IPS-NIHi7 (cell line): ENCODE results near the gene ATF5.
"Not testable (repeated sequence)": the region's sequence is repeated elsewhere in the genome, so short reads cannot be mapped to it uniquely, and the experiment has no call there.

Source experiments
- DNase-seq: peaks from one replicate; pipeline ENCODE4 v3.0.0; 2012; ENCODE audit warnings: mixed read lengths; ENCODE audit errors: extremely low spot score

Gene ATF5

DNA sequence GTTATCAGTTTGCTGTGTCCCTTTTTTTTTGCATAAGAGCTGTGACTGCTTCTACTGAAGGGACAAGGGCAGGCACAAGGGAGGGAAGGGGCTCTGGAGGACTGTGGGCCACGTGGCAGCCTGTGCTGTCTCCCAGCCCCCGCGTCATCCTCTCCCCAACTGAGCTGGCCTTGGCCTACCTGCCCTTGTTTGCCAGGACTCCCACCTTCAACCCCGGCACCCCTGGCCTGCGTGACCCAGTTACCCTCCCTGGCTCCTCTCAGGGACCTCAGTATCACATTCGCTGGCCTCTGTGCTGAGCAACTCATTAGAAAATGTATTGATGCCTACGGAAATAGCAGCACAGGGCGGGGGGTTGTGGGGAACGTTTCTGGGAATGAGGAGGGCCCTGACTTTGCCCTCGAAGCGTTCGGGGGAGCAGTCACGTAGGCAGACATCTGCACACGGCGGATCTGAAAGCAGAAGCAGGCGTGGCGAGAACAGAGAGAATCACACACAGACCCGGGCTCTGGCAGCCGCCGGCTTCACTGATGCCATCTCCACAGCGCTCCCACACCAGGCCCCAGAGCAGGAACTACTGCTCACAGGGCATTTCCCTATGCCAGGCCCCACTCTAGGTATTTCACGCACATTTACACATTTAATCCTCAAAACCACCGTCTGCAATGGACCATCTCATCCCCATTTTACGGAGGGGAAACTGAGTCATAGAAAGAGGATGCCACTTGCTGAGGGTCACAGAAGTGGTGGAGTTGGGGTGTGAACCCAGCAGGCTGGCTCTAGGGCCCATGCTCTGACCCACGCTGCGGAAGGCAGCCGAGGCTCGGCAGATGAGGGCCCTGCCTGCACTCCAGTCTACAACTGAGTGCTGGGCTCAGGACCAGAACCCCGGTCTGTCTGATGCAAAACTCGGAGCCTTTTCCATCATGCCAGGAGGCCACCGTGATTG lies 5.7 kb upstream of the ATF5 start:
- peak; percentile 4 for DNase-seq

DNA sequence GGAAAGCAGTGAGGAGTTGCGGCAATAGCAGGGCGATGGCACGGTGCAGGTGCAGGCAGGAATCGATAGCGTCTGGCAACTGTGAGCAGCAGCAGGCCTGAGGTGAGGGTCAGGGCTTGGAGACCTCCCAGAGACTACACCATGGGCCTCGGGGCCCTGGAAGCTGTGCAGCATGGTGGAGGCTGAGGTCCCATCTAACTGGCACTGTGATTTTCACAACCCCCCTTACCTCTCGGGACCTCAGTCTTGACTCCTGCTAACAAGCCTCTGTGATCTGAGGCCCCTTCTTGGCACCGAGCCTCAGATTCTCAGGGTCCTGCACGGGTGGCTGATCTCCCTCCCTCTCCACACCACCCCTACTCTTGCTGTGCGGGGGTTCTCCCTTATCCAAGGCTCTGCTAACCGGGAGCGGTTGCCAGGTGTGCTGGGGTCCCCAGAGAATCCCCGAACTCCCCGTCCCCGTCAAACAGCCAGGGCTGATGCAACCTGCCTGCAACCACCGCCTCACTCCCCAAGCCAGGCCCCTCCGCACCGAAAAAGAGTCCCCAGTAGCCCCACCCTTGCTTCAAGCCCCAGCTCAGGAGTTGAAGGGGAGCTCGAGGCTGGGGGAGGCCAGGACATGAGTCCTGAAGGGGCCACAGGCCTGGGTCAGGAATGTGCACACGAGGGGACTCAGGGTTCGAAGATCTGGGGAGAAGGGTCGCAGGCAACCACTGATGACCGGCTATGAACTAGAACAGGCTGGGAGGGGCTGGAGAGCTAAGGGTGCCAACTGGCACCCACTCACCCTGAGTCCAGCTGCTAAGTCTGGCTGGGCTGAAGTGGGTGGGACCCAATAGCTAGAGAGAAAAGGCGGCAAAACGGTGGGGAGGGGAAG lies 4.8 kb upstream of the ATF5 start:
- peak; percentile 6 for DNase-seq

DNA sequence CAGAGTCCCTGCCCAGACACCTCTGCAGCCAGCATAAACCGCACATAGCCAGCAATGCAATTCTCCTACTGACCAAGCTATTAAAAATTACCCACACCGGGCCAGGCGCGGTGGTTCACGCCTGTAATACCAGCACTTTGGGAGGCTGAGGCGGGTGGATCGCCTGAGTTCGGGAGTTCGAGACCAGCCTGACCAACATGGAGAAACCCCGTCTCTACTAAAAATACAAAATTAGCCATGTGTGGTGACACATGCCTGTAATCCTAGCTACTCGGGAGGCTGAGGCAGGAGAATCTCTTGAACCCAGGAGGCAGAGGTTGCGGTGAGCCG lies 4.2 kb upstream of the ATF5 start:
- not testable (repeated sequence) for DNase-seq

DNA sequence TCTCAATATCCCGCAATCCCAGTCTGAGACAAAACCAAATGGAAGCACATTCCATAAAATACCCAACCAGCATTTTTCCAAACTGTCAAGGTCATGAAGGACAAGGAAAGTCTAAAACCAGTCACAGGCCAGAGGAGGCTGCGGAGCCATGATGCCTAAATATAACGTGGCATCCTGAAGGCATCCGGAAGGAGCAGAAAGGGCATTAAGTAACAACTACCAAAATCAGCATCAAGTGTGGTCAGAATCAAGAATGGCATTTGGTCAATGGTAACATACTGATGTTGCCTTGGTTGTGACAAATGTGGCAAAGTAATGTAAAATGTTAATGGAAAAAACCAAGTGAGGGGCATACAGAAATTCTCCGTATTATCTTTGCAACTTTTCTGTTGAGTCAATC lies 3.5 kb upstream of the ATF5 start:
- DNase-seq = no peak

DNA sequence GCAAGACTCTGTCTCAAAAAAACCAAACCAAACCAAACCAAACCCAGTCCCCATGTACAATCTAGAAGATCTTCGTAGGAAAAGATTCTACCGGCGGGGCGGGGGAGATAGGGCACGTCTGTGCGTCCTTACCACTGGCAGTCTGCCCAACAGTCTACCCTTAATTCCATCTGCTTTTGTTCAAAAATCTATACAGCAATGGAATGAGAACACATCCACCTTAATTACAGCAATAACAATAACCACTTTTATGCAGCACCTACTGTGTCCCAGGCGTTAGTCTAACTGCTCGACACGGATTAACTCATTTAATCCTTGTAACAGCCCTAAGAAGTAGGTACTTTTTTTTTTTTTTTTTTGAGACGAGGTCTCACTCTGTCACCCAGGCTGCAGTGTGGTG lies 2.5 kb upstream of the ATF5 start:
- no peak for DNase-seq

DNA sequence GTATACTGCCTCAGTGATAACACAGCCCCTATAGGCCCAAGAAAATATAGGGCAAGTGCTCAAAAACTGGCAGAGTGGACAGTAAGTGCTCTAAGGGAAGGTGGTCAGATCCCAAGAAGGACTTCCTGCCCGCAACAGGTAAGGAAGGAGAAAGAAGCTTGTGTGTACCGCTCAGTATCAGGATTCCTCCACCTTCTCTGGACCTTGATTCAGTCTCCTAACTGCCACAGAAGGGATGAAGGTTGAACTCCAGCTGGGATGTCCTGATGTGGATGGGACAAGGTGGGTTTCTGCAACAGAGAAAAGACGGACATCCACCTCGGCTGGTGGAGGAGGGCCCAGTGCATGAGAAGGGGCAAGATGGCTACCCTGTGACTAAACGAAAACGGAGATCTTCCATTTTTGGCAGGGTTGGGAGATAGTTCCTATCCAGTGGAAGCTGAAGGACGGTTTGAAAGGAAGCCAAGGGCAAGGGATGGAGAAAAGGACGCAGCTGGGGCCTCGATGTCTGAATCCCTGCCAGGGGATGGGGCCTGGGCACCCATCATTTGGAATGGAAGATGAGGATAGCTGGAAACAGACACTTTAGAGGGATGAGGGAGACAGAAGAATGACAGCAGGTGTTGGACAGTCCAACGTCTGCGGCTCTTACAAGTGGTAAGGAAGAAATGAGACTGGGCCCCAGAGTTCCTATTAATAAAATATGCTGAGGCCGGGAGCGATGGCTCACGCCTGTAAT lies 1.3 kb upstream of the ATF5 start:
- no peak for DNase-seq

DNA sequence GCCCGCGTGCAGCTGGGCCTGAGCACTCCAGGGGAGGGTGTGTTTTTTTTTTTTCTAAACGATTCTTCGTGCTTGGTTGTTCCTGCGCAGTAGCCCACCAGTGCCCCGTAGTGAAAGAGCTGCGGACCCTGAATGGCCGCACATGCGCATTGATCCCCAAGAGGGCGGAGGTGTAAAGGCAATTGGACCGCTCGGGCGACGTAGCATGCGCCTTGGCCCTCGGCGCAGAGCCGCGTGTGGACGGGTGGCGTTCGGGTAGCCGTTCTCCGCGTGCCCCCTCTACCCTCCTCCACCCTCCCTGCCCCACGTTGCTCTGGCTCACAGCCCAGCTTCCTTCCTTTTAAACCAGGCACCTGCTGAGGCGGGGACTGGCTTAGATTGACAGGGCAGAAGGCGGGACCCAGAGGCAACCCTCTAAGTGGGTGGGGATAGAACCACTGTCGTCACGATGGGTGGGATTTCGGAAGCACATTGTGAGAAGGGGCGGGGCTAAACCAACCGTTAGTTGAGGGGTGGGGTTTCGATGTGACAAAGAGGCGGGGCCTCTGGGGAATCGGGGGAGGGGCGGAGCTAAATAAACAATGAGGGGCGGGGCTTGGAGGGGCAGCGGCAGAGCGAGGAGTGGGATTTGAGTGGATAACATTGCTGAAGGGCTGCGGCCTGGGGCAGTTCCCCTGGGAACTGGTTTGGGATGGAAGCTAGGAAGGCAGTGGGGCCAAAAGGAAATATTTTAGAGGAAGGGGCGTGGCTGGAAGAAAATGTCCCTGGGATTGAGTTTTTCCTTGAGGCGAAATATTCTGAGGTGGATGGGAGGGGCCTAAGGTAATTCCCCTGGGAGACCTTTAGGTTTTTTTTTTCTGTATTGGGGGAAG lies 842 bp downstream of the ATF5 start:
- DNase-seq = peak; percentile 94

DNA sequence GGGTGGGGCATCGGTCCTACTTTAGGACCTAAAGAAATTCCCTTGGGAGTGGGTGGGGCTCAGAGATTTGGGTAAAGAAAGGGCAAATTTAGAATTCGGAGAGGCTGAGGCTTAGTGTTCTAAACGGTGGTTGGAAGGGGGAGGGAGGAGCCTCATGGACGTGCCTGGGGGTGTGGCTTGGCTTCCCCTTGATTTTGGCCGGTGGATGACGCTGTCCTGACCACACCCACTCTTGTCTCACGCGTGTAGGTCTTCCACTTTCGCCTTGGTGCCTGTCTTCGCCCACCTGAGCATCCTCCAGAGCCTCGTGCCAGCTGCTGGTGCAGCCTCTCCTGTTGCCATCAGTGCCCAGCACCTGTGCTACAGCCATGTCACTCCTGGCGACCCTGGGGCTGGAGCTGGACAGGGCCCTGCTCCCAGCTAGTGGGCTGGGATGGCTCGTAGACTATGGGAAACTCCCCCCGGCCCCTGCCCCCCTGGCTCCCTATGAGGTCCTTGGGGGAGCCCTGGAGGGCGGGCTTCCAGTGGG lies 1.5 kb downstream of the ATF5 start:
- peak; percentile 60 for DNase-seq

DNA sequence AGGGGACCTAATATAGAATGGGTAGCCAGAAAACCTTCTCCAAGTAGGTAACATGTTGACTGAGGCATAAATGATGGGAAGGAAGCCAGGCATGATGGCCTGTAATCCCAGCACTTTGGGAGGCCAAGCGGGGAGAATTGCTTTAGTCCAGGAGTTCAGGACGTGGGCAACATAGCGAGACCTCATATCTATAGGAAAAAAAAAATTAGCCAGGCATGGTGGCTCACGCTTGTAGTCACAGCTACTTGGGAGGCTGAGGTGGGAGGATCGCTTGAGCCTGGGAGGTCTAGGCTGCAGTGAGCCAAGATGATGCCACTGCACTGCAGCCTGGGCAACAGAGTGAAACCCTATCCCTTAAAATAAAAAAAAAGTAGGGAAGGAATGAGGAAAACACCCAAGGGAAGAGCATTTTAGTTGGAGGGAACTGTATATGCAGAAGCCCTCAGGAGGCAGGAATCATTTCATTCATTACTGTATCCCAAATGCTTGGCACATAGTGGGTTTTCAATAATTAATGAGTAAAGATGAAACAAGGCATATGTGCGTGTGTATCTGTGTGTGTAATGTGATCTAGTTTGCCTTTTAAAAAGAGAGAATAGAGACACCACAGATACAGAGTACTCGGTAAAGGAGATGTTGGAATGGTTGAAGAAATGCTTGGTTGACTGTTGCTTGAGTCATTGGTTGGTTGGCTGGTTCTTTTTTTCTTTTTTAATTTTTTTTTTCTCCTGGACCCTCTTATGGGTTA lies 2.5 kb downstream of the ATF5 start:
- DNase-seq = no peak

DNA sequence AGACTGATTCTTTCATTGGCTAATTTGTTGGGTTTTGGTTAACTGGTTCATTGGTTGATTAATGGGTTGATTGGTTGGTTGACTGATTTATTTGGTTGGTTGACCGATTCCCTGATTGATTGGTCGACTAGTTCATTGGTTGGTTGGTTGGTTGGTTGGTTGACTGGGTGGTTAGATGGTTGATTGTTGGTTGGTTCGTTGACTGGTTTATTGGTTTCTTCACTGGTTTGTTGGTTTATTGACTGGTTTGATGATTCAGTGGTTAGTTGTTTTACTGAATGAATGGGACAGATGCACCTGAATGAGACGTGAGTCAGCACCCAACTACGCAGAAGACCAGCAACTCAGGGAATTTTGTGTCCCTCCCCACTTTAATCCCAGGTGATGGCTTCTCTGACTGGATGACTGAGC lies 3.0 kb downstream of the ATF5 start:
- DNase-seq = no peak

DNA sequence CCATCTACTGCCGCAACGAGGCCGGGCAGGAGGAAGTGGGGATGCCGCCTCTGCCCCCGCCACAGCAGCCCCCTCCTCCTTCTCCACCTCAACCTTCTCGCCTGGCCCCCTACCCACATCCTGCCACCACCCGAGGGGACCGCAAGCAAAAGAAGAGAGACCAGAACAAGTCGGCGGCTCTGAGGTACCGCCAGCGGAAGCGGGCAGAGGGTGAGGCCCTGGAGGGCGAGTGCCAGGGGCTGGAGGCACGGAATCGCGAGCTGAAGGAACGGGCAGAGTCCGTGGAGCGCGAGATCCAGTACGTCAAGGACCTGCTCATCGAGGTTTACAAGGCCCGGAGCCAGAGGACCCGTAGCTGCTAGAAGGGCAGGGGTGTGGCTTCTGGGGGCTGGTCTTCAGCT lies 3.7 kb downstream of the ATF5 start:
- no peak for DNase-seq

DNA sequence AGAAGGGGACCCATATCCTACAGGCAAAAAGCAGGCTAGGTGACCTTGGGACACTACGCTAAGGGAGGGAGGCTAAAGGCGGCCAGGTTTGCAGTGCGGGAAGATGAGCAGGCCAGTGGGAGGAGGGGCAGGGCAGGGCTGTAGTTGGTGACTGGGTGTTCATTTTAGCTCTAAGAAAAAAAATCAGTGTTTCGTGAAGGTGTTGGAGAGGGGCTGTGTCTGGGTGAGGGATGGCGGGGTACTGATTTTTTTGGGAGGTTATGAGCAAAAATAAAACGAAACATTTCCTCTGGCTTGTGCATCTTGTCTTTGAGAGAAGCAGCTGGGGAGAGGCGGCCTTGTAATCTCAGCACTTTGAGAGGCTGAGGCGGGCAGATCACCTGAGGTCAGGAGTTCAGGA lies 4.6 kb downstream of the ATF5 start:
- DNase-seq = no peak

DNA sequence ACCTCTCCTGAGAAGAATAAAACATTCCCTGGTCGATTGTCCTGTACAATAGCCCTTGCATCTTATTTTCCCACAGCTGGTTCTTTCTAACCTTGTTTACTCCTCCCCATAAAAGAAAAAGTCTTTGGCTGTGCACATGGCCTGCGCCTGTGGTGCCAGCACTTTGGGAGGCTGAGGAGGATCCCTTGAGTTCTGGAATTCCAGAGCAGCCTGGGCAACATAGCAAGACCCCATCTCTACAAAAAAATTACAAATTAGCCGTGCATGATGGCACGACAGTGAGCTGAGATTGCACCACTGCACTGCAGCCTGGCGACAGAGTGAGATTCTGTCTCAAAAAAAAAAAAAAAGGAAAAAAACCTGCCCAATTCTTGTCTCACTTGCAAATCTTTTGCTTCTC lies 7.5 kb downstream of the ATF5 start:
- no peak for DNase-seq

DNA sequence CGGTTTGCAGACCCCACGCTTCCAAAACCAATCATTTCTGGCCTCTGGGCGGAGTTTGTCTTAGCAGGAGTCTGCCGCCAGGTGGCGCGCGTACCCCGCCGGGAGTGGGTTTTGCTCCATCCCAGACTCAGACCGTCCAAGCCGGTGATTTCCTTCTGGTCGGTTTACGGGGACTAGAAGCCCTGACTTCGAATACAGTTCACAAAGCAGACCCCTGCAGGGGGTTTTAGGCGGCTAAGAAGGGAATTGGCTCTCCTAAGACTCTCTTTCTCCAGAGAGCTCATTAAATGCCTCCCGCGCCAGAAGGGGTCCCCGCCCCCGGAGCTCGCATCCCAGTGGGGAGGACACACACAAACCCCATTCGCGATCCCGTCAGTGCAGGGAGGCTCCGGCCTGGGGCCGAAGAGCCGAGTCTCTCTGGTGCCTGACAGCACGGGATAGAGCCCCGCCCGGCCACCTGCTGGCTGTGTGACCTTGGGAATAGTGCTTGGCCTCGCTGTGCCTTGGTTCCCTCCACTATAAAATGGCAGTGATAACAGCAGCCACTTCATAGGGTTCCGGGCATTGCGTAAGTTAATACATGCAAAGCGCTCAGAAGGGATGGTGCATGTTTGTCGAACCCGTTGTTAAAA lies 8.9 kb downstream of the ATF5 start:
- peak; percentile 87 for DNase-seq

DNA sequence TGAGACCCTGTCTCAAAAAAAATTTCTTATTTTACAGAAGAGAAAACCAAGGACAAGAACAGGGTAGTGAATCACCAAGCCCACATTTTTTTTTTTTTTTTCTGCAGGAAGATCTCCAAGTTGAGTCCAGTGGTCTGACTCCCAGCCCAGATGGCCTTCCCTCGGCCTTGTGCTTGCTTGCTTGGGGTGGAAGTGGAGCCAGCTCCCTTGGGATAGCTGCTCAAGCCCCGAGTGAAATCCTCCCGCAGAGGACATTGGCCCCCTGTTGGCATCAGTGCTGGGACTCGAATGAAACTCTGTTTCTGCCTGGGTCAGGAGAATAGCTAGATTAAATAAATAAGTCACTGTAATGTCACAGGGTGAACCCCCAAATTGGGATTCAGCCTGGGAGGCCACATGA lies 9.7 kb downstream of the ATF5 start:
- no peak for DNase-seq

DNA sequence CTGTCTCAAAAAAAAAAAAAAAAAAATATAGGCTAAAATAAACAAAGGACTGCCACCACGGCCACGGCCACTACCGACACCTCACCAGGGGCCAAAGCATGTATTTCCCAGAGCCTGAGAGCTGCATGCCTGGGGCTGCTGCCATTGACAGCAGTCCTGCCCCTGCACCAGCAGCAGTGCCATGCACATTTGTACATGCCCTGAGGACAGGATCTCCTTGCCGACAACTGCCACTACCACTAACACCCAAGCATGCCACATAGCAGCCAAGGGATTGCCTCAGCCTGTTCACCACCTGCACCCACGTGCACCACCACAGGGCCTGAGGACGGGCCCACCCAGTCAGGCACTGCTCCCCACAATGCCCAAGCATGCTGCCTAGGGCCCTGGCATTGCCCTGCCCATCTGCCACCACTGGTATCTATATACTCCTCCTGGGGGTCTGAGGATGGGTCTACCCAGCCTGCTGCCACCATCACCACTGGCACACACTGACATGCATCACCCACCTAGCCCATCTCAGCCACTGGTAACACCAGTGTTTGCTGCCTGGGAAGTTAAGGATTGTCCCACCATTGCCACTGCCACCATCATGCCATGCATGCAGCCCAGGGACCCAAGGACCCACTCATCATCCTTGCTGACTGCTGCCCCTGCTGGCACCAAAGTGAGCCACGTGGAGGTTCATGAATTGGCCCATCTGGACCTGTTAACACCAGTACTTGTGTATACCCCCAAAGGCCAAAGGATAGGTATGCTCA lies 10.9 kb downstream of the ATF5 start:
- peak; percentile 5 for DNase-seq

DNA sequence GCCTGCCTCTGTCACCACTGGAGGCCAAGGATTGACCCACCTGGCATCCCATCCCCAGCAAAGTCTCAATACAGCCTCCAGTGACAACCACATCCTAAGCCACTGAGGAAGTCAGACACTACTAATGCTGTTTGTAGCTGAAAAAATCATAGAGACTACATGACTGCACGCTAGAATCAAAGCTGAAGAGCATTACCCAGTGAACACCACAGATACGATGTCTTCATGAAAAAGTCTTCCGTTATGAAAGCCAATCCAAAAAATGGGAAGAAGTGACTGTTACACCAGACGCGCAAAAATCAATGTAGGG lies 11.4 kb downstream of the ATF5 start:
- DNase-seq = no peak

DNA sequence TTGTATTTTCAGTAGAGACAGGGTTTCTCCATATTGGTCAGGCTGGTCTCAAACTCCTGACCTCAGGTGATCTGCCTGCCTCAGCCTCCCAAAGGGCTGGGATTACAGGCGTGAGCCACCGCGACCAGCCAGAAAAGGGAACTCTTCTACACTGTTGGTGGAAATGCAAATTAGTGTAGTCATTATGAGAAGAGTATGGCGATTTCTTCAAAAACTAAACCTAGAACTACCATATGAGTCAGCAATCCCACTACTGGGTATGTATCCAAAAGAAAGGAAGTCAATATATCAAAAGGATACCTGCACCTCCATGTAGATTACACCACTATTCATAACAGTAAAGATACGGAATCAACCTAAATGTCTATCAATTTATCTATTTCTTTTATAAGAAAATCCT lies 15.6 kb downstream of the ATF5 start:
- DNase-seq = not testable (repeated sequence)

DNA sequence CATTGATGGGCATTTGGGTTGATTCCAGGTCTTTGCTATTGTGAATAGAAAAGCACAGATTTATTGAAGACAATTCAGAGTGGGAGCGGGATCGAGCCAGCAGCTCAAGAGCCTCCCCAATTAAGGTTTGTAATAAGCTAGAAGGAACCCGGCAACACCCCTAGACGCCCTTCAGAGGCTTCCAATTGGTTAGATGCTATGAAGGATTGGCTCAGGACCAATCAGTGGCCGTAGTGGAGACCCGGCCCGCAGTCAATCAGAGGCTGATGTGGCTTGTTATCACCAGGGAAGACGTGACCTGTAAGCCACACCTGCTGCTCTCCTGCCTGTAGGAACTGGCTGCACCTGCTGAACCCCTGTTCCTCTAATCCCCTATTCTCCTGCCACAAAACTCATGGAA lies 17.4 kb downstream of the ATF5 start:
- no peak for DNase-seq
